Islet of Langerhans (tissue), 1 donor: Measurements from ENCODE around the gene GDF11.

Experiments
- FAIRE-seq: peaks from one replicate; lab custom pipeline; 2011; peaks lifted over from hg19 to GRCh38; lab: Jason Lieb, UNC

Gene GDF11

DNA sequence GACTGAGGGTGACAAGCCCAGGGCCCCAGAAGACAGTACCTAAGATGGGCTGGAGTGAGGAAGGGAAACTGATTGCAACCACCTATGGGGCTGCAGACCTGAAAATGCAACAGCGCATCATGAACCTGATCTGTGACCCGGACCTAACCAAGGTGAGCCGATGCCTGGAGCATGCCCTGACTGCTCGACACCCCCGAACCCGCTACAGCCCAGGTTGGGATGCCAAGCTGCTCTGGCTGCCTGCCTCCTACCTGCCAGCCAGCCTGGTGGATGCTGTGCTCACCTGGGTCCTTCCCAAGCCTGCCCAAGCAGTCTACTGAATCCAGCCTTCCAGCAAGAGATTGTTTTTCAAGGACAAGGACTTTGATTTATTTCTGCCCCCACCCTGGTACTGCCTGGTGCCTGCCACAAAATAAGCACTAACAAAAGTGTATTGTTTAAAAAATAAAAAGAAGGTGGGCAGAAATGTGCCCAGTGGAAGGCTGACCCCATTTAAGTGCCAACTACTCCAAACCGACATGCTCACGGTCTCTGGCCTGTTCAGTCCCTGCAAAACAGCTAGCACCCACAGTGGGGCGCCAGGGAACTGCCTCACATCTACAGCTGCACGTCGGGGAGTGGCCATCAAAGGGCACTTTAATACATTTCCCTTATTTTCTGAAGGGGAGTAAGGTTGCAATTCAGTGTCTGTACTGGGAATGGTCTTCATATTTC is 18.5 kb upstream of the GDF11 start:
- FAIRE-seq: no peak

DNA sequence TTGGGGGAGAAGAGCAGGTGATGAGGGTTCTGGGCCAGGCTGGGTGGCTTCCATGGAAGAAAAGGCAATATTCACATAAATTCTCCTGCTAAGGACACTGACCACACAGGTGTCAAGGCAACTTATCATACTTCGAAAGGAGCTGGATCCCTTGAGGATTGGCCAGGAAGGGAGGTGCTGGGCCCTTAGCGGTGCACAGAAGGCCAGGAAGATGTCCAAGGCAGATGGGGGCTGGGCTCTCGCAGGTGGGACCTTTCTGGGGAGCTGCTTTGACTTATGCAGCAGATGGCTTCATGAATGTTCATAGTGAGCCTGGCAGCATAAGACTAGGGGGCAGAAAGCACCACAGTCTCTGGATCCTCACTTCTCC is 18.0 kb upstream of the GDF11 start:
- no peak for FAIRE-seq

DNA sequence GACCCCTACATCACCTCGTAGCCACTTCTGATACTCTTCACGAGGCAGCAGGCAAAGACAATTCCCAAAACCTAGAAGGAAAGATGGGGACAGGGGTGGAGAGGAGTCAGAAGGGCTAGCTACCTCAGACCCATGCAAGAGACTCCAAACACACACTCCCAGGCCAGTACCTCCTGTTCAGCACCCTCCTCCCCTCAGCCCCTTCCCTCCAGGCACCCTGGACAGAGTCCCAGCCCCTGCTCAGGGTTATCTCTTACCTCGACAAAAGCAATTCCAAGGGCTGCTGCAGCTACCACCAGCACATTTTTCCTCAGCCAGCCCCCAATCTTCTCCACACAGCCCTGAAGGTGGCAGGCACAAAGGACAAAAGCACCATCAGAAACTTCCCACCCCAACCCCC is 17.4 kb upstream of the GDF11 start:
- no peak for FAIRE-seq

DNA sequence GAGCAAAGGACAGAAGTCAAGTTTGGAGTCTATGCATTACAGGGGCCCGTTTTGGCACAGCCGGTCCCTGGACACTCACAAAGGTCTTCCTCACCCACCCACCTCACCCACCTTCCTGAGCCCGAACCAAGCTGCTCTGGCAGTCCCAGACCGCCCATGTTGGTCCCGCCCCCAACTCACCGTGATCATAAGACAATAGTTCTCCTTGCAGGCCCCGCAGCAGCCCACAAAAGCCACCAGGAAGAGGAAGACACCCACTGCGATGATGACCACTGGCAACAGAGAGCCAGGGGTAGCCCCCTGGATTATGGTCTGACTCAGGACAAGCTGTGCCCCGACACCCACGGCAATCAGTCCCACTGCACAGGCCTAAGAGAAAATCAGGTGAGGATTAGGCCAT is 16.0 kb upstream of the GDF11 start:
- FAIRE-seq: no peak

DNA sequence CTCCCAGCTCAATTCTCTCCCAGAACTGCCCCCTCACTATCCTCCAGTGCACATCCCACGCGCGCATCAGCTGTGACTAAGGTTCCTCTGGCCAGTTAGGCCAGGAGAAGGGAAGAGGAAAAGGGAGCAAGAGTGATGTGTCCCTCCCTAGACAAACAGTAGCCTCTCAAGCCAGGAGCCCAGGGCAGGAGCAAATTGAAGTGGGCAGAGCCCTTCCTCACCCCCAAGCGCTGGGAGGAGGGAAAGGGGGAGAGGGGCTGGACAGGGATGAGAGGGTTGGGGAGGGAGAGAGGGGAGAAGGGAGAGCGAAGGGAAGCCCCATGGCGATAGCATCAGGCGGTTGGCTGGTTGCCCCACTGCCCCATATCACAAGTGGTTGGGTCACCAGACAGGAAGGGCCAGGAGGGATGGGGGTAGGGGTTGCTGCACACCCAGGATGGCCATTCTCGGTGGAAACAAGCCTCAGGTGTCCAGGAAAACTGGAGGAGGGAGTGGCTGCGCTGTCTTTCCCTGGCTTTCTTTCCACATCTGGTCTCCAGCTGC is 15.2 kb upstream of the GDF11 start:
- FAIRE-seq: no peak

GRCh38 chr12:55728186-55728938 is 14.6 kb upstream of the GDF11 start:
- no peak for FAIRE-seq

GRCh38 chr12:55728939-55729818 is 13.7 kb upstream of the GDF11 start, which contains the start of gene CD63:
Gene CD63 (minus strand): TSS chr12:55729009. CDS start chr12:55728341, 668 bp downstream.
- no peak for FAIRE-seq

DNA sequence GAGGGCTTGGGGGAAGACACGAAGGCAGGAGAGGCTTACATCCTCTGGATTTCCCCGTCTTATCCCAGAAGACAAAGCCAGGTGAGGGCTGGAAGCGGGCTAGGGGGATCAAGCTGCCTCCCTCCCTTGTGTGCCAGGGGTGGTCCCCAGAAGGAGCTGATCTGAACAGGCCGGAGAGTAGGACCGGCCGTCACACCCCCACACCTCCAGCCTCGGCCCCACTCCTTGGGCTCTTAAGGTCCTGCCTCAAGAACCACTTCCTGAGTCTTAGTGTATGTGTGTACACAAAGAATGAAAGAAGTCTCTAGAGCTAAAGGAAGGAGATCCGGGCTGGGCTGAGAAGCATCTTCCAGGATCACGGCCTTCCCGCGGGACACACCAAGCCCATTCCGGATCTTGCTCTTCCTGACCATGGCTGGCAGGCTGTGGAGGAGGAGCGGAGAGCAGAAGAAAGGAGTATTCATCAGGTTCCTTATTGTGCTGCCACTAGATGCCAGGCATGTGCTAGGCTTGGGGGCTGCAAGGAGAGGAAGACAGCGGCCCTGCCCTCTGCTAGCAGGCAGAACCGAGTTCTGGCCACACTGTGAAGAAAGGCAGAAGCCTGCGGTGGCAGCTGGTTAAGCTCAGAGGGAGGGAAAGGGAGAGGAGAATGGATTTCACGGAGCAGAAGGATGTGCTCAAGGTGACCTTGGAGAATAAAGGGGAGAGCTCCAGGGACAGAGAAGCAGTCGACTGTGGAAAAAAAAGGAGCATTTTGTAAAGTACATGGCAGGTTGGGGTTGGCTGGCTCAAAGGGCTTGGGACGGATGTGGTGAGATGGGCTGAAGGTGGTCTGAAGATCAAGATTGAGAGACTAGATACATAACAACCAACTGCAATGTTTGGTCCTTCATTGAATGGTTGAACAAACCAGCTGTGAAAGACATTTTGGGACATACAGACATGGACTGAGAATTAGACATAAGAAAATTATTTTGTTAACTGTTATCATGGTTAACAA is 12.8 kb upstream of the GDF11 start:
- no peak for FAIRE-seq

DNA sequence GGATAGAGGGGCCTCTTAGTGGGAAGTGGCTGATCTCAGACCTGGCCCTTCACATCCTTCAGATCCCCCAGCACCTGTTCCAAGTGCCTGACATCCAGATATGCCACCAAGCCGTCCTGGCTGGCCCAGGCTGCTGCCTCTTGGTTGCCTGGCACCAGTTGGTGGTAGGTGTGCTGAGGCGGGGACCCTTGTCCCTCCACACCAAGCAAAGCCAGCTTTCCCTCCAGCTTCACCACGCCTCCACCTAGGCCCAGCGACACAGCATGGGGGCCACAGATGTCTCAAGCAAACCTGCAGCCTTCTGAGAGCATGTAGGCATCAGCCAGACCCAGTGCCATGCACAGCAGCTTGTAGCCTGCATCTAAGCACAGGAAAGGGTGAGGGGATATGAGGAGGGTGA is 10.6 kb upstream of the GDF11 start:
- no peak for FAIRE-seq

- no peak for FAIRE-seq
Observed at GRCh38 chr12:55733021-55733555, 9.8 kb upstream of the GDF11 start.

GRCh38 chr12:55733858-55734257 is 9.1 kb upstream of the GDF11 start:
- FAIRE-seq: no peak

GRCh38 chr12:55734595-55734994 is 8.3 kb upstream of the GDF11 start:
- no peak for FAIRE-seq

- FAIRE-seq: no peak
Observed at GRCh38 chr12:55736076-55736475, 6.8 kb upstream of the GDF11 start.

- peak; percentile 13 for FAIRE-seq
Observed at GRCh38 chr12:55736780-55737580, 5.9 kb upstream of the GDF11 start.

DNA sequence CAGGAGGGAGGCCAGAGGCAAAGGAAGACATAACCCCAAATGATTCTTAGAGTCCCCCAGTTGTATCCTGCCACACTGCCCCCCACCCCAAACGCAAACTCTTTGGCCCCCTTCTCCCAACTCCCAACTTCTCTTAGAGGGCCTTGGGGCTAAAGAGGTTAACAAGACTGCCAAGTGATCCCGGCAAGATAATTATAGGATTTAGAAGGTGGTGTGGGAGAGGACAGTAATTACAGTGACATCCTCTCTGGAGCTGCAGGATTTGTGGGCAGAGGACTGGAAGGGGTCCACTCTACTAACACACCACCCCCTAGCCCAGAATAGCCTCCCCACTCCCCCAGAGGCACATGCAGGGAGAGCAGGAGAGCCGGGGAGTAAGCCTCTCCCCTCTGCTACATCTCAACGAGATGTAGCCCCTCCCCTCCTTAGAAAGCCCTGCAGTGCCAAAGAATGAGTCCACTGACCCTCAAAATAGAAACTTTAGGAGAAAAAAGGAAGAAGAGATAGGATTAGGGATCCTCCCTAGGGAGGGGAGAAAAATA is 5.3 kb upstream of the GDF11 start:
- no peak for FAIRE-seq

- FAIRE-seq: peak; percentile 96
Observed at GRCh38 chr12:55738123-55739024, 4.5 kb upstream of the GDF11 start.

GRCh38 chr12:55739025-55739378 is 3.9 kb upstream of the GDF11 start:
- no peak for FAIRE-seq

- no peak for FAIRE-seq
Observed at GRCh38 chr12:55741931-55742680, 816 bp upstream of the GDF11 start.
